ENCODE results near the gene ZNF248. TPM values are rescaled to one million over a fixed set of nuclear protein-coding genes. Genes with fewer than 3 reads are reported as not detected.
"Not testable (repeated sequence)": the region's sequence is repeated elsewhere in the genome, so short reads cannot be mapped to it uniquely, and the experiment has no call there.

The ZNF248 gene
- total and polyA plus RNA-seq, 2 donors: 7.6 to 8.8 TPM

DNA sequence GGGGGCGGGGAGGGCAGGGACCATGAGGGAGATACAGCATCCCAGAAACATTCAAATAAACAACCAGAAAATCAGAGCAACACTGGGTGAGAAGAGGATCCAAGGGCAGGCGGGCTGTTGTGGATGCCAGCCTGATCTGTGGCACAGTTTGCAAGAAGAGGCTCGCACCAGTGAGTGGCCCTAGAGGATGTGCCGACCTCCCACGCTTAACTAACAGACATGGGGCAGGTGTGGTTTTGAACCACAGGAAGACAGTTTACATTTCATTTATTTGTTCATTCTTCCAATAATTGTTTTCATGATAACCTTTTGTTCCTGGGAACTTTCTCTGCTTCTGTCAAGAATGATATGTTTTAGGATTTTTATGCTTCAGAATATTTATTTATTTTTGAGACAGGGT, 115.6 kb downstream of the ZNF248 start:
- Histone ChIP-seq H3K4me3 (ENCODE audit: low read length in 2 of 2) (no peak overlapping the region), H3K36me3 (ENCODE audit: control insufficient read depth in 2 of 2, insufficient read depth in 2 of 2, low read length in 1 of 2) (no peaks in the 10 kb centered on the region), H3K4me1 (ENCODE audit: control insufficient read depth in 2 of 2, insufficient read depth in 2 of 2, low read length in 2 of 2) (no peaks in the 10 kb centered on the region), H3K27me3 (ENCODE audit: control insufficient read depth in 2 of 2, insufficient read depth in 1 of 2, low read length in 1 of 2) (no peaks in the 10 kb centered on the region), H3K27ac (ENCODE audit: low read depth in 1 of 2, low read length in 1 of 2) (no peak overlapping the region), H3K9me3 (ENCODE audit: control insufficient read depth in 2 of 2, insufficient read depth in 1 of 2, low read length in 1 of 2) (peaks cover 5 to 46% of the 10 kb centered on the region in 2 donors)
- 86% methylated on average over 5 of the region's 5 CpGs for WGBS
- no peak for DNase-seq (ENCODE audit: low read depth in 6 of 9, low spot score in 9 of 9)

DNA sequence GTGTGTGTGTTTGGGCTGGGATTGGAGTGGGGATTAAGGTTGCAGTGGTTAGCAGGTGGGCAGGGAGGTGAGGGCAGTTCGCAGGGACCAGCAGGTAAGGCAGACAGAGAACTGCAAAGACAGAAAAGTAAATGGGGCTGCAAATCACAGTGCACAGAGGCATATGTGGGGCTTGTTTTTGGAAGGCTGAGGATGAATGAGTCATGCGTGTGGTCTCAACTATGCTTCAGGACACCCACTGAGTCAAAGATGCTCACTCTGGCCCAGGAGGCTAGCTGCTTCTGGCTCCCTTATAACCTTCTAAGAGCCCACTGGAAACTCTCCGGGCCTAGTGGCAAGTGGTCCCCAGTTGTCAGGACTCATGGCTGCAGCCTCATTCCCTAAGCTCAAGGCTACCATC, 118.2 kb downstream of the ZNF248 start:
- Histone ChIP-seq H3K36me3 (ENCODE audit: control insufficient read depth in 2 of 2, insufficient read depth in 2 of 2, low read length in 1 of 2) (no peaks in the 10 kb centered on the region), H3K4me3 (ENCODE audit: low read length in 2 of 2) (no peak overlapping the region), H3K4me1 (ENCODE audit: control insufficient read depth in 2 of 2, insufficient read depth in 2 of 2, low read length in 2 of 2) (no peaks in the 10 kb centered on the region), H3K27me3 (ENCODE audit: control insufficient read depth in 2 of 2, insufficient read depth in 1 of 2, low read length in 1 of 2) (no peaks in the 10 kb centered on the region), H3K9me3 (ENCODE audit: control insufficient read depth in 2 of 2, insufficient read depth in 1 of 2, low read length in 1 of 2) (peaks cover 3 to 51% of the 10 kb centered on the region in 2 donors), H3K27ac (ENCODE audit: low read depth in 1 of 2, low read length in 1 of 2) (no peak overlapping the region)
- 81% methylated on average over 3 of the region's 3 CpGs for WGBS
- DNase-seq (ENCODE audit: low read depth in 6 of 9, low spot score in 9 of 9): no peak

DNA sequence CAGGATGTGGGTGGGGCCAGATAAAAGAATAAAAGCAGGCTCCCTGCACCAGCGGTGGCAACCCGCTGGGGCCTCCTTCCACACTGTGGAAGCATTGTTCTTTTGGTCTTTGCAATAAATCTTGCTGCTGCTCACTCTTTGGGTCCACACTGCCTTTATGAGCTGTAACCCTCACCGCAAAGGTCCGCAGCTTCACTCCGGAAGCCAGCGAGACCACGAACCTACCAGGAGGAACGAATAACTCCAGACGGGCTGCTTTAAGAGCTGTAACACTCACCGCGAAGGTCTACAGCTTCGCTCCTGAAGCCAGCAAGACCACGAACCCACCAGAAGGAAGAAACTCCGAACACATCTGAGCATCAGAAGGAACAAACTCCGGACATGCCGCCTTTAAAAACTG, 119.2 kb downstream of the ZNF248 start:
- not testable (repeated sequence) for H3K27ac ChIP-seq (ENCODE audit: low read depth in 1 of 2, low read length in 1 of 2); H3K27me3 ChIP-seq (ENCODE audit: control insufficient read depth in 2 of 2, insufficient read depth in 1 of 2, low read length in 1 of 2); H3K36me3 ChIP-seq (ENCODE audit: control insufficient read depth in 2 of 2, insufficient read depth in 2 of 2, low read length in 1 of 2); DNase-seq (ENCODE audit: low read depth in 6 of 9, low spot score in 9 of 9); H3K4me3 ChIP-seq (ENCODE audit: low read length in 2 of 2); H3K4me1 ChIP-seq (ENCODE audit: control insufficient read depth in 2 of 2, insufficient read depth in 2 of 2, low read length in 2 of 2)
- WGBS: 94% methylated on average over 16 of the region's 16 CpGs
- H3K9me3 ChIP-seq (ENCODE audit: control insufficient read depth in 2 of 2, insufficient read depth in 1 of 2, low read length in 1 of 2): peaks cover 3 to 53% of the 10 kb centered on the region in 2 donors

DNA sequence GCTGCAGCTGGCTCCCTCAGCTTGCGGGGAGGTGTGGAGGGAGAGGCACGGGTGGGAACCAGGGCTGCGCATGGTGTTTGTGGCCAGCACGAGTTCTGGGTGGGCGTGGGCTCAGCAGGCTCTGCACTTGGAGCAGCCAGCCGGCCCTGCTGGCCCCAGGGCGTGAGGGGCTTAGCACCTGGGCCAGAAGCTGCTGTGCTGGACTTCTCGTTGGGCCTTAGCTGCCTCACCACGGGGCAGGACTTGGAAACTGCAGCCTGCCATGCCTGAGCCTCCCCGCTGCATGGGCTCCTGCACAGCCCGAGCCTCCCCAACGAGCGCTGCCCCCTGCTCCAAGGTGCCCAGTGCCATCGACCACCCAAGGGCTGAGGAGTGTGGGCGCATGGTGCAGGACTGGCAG, 120.1 kb downstream of the ZNF248 start:
- 83% methylated on average over 15 of the region's 15 CpGs for WGBS
- H3K9me3 ChIP-seq (ENCODE audit: control insufficient read depth in 2 of 2, insufficient read depth in 1 of 2, low read length in 1 of 2): peaks cover 3 to 50% of the 10 kb centered on the region in 2 donors

DNA sequence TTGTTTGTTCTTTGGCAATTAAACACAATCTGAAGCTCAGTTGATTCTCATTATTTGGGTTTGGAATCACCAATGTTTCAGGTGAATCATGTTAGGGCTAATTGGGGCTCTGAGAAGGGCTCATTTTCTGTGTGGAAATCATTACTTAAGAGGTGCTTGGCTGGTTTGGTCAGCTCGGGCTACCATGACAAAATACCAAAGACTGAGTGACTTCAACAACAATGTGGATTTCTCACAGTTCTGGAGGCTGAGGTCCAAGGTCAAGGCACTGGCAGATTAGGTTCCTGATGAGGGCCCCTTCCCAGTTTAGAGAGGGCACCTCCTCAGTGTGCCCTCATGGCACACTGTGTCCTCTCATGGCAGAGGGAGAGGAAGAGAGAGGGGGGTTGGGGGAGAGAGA, 121.3 kb downstream of the ZNF248 start:
- Histone ChIP-seq H3K27ac (ENCODE audit: low read depth in 1 of 2, low read length in 1 of 2) (no peak overlapping the region), H3K9me3 (ENCODE audit: control insufficient read depth in 2 of 2, insufficient read depth in 1 of 2, low read length in 1 of 2) (peaks cover 1 to 41% of the 10 kb centered on the region in 2 donors), H3K27me3 (ENCODE audit: control insufficient read depth in 2 of 2, insufficient read depth in 1 of 2, low read length in 1 of 2) (no peaks in the 10 kb centered on the region), H3K36me3 (ENCODE audit: control insufficient read depth in 2 of 2, insufficient read depth in 2 of 2, low read length in 1 of 2) (no peaks in the 10 kb centered on the region), H3K4me3 (ENCODE audit: low read length in 2 of 2) (no peak overlapping the region), H3K4me1 (ENCODE audit: control insufficient read depth in 2 of 2, insufficient read depth in 2 of 2, low read length in 2 of 2) (no peaks in the 10 kb centered on the region)
- 82% methylated on average over 1 of the region's 1 CpG for WGBS
- no peak for DNase-seq (ENCODE audit: low read depth in 6 of 9, low spot score in 9 of 9)

More for the DNA sequence above, 120.1 kb downstream of the ZNF248 start:
- Histone ChIP-seq H3K36me3 (ENCODE audit: control insufficient read depth in 2 of 2, insufficient read depth in 2 of 2, low read length in 1 of 2) (no peaks in the 10 kb centered on the region), H3K27ac (ENCODE audit: low read depth in 1 of 2, low read length in 1 of 2) (no peak overlapping the region), H3K4me1 (ENCODE audit: control insufficient read depth in 2 of 2, insufficient read depth in 2 of 2, low read length in 2 of 2) (no peaks in the 10 kb centered on the region), H3K4me3 (ENCODE audit: low read length in 2 of 2) (no peak overlapping the region), H3K27me3 (ENCODE audit: control insufficient read depth in 2 of 2, insufficient read depth in 1 of 2, low read length in 1 of 2) (no peaks in the 10 kb centered on the region)
- no peak for DNase-seq (ENCODE audit: low read depth in 6 of 9, low spot score in 9 of 9)

DNA sequence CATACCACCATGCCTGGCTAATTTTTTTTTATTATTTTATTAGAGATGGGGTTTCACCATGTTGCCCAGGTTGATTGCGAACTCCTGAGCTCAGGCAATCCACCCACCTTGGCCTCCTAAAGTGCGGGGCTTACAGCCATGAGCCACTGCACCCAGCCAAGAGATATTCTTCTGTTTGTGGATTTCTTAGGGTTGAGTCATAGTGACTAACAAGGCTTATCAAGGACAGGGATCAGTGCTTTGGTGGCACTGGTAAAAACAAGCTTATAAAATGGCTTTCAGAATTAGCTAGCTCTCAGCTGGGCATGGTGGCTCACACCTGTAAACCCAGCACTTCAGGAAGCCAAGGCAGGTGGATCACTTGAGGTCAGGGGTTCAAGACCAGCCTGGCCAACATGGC, 122.4 kb downstream of the ZNF248 start:
- Histone ChIP-seq H3K27ac (ENCODE audit: low read depth in 1 of 2, low read length in 1 of 2) (no peak overlapping the region), H3K4me3 (ENCODE audit: low read length in 2 of 2) (no peak overlapping the region), H3K9me3 (ENCODE audit: control insufficient read depth in 2 of 2, insufficient read depth in 1 of 2, low read length in 1 of 2) (peaks cover 1 to 35% of the 10 kb centered on the region in 2 donors), H3K27me3 (ENCODE audit: control insufficient read depth in 2 of 2, insufficient read depth in 1 of 2, low read length in 1 of 2) (no peaks in the 10 kb centered on the region), H3K4me1 (ENCODE audit: control insufficient read depth in 2 of 2, insufficient read depth in 2 of 2, low read length in 2 of 2) (no peaks in the 10 kb centered on the region), H3K36me3 (ENCODE audit: control insufficient read depth in 2 of 2, insufficient read depth in 2 of 2, low read length in 1 of 2) (no peaks in the 10 kb centered on the region)
- no peak for DNase-seq (ENCODE audit: low read depth in 6 of 9, low spot score in 9 of 9)
- WGBS: 91% methylated on average over 2 of the region's 2 CpGs

Other genes with a start within 250 kb of the ZNF248 start
- 5.0 TPM for gene ZNF25, start 119.0 kb upstream of the ZNF248 start, total RNA-seq
- 10.4 TPM for gene ZNF25, start 119.0 kb upstream of the ZNF248 start, polyA plus RNA-seq
- 20.8 TPM for gene ZNF33A, start 153.1 kb upstream of the ZNF248 start, total RNA-seq
- gene ZNF33A, start 153.1 kb upstream of the ZNF248 start, polyA plus RNA-seq: 14.0 TPM
- 6.0 TPM for gene ZNF37A, start 236.7 kb upstream of the ZNF248 start, total RNA-seq
- 7.0 TPM for gene ZNF37A, start 236.7 kb upstream of the ZNF248 start, polyA plus RNA-seq

Data from thymus (tissue), 11 donors.